Measurements from ENCODE around the gene KLHDC4. TPM values are rescaled to one million over a fixed set of nuclear protein-coding genes. Genes with fewer than 3 reads are reported as not detected.
A peak's percentile ranks its signal among the peaks of the same experiment; 100 is the strongest.
"Not testable (repeated sequence)": the region's sequence is repeated elsewhere in the genome, so short reads cannot be mapped to it uniquely, and the experiment has no call there.

KLHDC4 gene
- total and polyA plus RNA-seq, 12 donors = 7.8 to 31.7 (median 13.5) TPM

GRCh38 chr16:87778476-87778829 is 12.7 kb upstream of the KLHDC4 start:
- WGBS, 2 donors = 86 to 91% methylated on average over 13 of the region's 13 CpGs
- Histone ChIP-seq H3K27ac (peak overlapping the region in 1 of 10 donors; percentile 74), H3K4me1 (peaks cover 0 to 40% (median 14%) of the 10 kb centered on the region in 9 donors), H3K9me3 (no peaks in the 10 kb centered on the region), H3K27me3 (peaks cover 0 to 11% (median 0%) of the 10 kb centered on the region in 7 donors), H3K4me3 (no peak overlapping the region), H3K36me3 (no peaks in the 10 kb centered on the region)
- TF ChIP-seq, protein P1, sequence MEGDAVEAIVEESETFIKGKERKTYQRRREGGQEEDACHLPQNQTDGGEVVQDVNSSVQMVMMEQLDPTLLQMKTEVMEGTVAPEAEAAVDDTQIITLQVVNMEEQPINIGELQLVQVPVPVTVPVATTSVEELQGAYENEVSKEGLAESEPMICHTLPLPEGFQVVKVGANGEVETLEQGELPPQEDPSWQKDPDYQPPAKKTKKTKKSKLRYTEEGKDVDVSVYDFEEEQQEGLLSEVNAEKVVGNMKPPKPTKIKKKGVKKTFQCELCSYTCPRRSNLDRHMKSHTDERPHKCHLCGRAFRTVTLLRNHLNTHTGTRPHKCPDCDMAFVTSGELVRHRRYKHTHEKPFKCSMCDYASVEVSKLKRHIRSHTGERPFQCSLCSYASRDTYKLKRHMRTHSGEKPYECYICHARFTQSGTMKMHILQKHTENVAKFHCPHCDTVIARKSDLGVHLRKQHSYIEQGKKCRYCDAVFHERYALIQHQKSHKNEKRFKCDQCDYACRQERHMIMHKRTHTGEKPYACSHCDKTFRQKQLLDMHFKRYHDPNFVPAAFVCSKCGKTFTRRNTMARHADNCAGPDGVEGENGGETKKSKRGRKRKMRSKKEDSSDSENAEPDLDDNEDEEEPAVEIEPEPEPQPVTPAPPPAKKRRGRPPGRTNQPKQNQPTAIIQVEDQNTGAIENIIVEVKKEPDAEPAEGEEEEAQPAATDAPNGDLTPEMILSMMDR (IDR thresholded peaks at IDR 0.05) = no peak
- intact Hi-C loops (cut with DNase I) = loop anchor here in 5 of 10 donors (2.0 to 10.0 kb wide), 4 partner anchors 92 to 130 kb away; no protein-coding TSS in a partner anchor
- DNase-seq (no peak), ATAC-seq (no peak)

DNA sequence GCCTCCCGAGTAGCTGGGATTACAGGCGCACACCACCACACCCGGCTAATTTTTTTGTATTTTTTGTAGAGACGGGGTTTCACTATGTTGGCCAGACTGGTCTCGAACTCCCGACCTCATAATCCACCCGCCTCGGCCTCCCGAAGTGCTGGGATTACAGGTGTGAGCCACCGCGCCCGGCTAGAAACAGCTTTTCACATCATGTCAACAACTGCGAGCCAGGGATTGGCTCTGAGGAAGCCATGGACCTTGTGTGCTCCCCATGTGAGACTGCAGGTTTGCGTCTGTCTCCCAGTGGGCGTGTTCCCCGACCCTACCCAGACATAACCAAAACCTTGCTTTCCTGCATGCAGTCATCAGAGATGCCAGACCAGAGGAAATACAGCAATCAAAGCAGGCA is 8.1 kb upstream of the KLHDC4 start:
- not testable (repeated sequence) for ATAC-seq, H3K4me3 ChIP-seq, H3K27ac ChIP-seq, H3K9me3 ChIP-seq, DNase-seq, H3K36me3 ChIP-seq
- H3K27me3 ChIP-seq = peaks cover 0 to 14% (median 0%) of the 10 kb centered on the region in 7 donors
- intact Hi-C loops (cut with DNase I) = loop anchor here in 2 of 10 donors (5.0 to 10.0 kb wide), 2 partner anchors 131 to 187 kb away; no protein-coding TSS in a partner anchor
- peaks cover 0 to 18% (median 10%) of the 10 kb centered on the region in 9 donors for H3K4me1 ChIP-seq
- 89 to 91% methylated on average over 16 of the region's 16 CpGs for WGBS, 2 donors

- H3K9me3 ChIP-seq, H3K27ac ChIP-seq, H3K27me3 ChIP-seq, H3K4me3 ChIP-seq, DNase-seq, ATAC-seq: not testable (repeated sequence)
- intact Hi-C loops (cut with DNase I) = loop anchor here in 7 of 10 donors (5.0 to 10.0 kb wide), 6 partner anchors 175 to 373 kb away; partner anchors contain the start of gene MAP1LC3B (in 2 of the 7)
- Histone ChIP-seq H3K4me1 (peaks cover 5 to 23% (median 19%) of the 10 kb centered on the region in 9 donors), H3K36me3 (peaks cover 0 to 19% (median 0%) of the 10 kb centered on the region in 9 donors)
- WGBS, 2 donors = 87 to 89% methylated on average over 4 of the region's 4 CpGs
Observed at GRCh38 chr16:87767456-87767855, 1.7 kb upstream of the KLHDC4 start.

DNA sequence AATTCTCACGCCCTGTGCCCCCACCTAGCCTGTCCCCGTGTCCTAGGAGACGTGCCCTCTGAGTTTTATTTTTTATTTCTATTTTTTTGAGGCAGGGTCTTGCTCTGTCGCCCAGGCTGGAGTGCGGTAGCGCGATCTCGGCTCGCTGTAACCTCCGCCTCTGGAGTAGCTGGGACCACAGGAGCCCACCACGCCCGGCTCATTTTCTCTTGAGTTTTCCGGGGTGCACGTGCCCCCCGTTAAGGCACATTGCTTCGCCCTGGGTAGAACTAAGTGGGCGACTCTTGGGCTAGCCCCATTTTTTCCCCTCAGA is 655 bp upstream of the KLHDC4 start:
- peak in 3 of 8 donors; percentile 4 to 10 (median 4) for ATAC-seq
- intact Hi-C loops (cut with DNase I) = loop anchor here in 7 of 10 donors (5.0 to 10.0 kb wide), 6 partner anchors 174 to 372 kb away; partner anchors contain the start of gene MAP1LC3B (in 2 of the 7)
- Histone ChIP-seq H3K4me1 (peaks cover 5 to 23% (median 19%) of the 10 kb centered on the region in 9 donors), H3K9me3 (no peaks in the 10 kb centered on the region), H3K4me3 (peak overlapping the region; percentile 66 to 100 (median 95)), H3K27ac (peak overlapping the region in 7 of 10 donors; percentile 77 to 94 (median 88)), H3K27me3 (peaks cover 0 to 3% (median 0%) of the 10 kb centered on the region in 7 donors), H3K36me3 (peaks cover 0 to 29% (median 0%) of the 10 kb centered on the region in 9 donors)
- WGBS, 2 donors = 40 to 43% methylated on average over 17 of the region's 17 CpGs
- TF ChIP-seq, protein P1 (IDR thresholded peaks at IDR 0.05) = no peak
- DNase-seq = no peak

DNA sequence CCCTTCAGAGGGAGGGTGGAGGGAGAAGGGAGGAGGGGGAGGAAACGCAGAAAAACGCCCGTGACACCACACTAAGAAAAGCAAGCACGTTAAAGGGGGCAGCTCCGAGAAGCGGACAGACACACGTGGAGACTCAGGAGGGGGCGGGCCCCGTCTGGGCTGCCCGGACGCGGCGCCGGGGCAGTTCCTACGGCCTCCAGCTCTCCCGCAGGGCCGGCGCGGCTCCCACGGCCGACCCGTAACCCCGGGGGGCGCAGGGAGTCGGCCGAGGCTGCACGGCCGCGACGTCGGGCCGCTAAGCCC is 362 bp downstream of the KLHDC4 start:
- peak overlapping the region in 9 of 10 donors; percentile 77 to 94 (median 86) for H3K27ac ChIP-seq
- H3K27me3 ChIP-seq = no peaks in the 10 kb centered on the region
- intact Hi-C loops (cut with DNase I) = loop anchor here in 7 of 10 donors (5.0 to 10.0 kb wide), 6 partner anchors 173 to 371 kb away; partner anchors contain the start of gene MAP1LC3B (in 2 of the 7)
- no peaks in the 10 kb centered on the region for H3K9me3 ChIP-seq
- peak overlapping the region; percentile 66 to 100 (median 95) for H3K4me3 ChIP-seq
- peak in 1 of 2 donors; percentile 19 for DNase-seq
- peaks cover 5 to 23% (median 19%) of the 10 kb centered on the region in 9 donors for H3K4me1 ChIP-seq
- peaks cover 0 to 39% (median 0%) of the 10 kb centered on the region in 9 donors for H3K36me3 ChIP-seq
- TF ChIP-seq, protein P1 (IDR thresholded peaks at IDR 0.05) = no peak
- WGBS, 2 donors = 0% methylated on average over 32 of the region's 32 CpGs
- ATAC-seq = peak; percentile 30 to 62 (median 41)

All from heart right ventricle (tissue), 16 donors.